GM18505 (cell line): ENCODE results near the gene LEF1.

ENCODE experiments used
- ATAC-seq: cut with Tn5 transposase; IDR thresholded peaks from one replicate; pipeline ENCODE4 v1.9.1; 2021; ENCODE audit not compliant: unreplicated experiment
- POLR2A ChIP-seq: IDR thresholded peaks from 4 replicates; pipeline ENCODE4 v1.6.1; 2011; ENCODE audit warnings: borderline replicate concordance; ENCODE audit not compliant: insufficient read depth, insufficient read length; ENCODE audit errors: extremely low read depth

The LEF1 gene

GRCh38 chr4:108192935-108193334, 24.2 kb upstream of the LEF1 start:
- ATAC-seq = no peak
- no peak for TF ChIP-seq POLR2A

- ATAC-seq = no peak
- TF ChIP-seq POLR2A = no peak
Measured at GRCh38 chr4:108192056-108192455, 23.3 kb upstream of the LEF1 start.

- ATAC-seq = no peak
- no peak for TF ChIP-seq POLR2A
Measured at GRCh38 chr4:108191269-108191914, 22.7 kb upstream of the LEF1 start.

- no peak for ATAC-seq
- TF ChIP-seq POLR2A = no peak
Measured at GRCh38 chr4:108188770-108189169, 20.0 kb upstream of the LEF1 start.

DNA sequence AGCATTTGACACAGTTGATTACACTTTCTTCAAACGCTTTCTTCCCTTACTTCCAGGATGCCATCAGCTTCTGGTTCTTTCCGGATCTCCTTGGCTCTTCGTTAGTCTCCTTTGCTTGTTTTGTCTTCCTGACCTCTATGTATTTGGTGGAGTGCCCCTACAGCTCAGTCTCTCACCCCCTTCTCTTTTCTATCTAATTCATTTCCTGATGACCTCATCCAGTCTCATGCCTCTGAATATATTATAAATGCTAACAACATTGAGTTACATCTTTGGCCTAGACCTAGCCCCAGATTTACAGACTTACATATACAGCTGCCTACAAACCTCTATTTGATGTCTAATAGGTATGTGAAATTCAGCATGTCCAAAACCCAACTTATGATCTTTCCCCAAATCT, 16.5 kb upstream of the LEF1 start:
- no peak for TF ChIP-seq POLR2A
- no peak for ATAC-seq

GRCh38 chr4:108184453-108185049, 15.8 kb upstream of the LEF1 start:
- no peak for ATAC-seq
- no peak for TF ChIP-seq POLR2A

DNA sequence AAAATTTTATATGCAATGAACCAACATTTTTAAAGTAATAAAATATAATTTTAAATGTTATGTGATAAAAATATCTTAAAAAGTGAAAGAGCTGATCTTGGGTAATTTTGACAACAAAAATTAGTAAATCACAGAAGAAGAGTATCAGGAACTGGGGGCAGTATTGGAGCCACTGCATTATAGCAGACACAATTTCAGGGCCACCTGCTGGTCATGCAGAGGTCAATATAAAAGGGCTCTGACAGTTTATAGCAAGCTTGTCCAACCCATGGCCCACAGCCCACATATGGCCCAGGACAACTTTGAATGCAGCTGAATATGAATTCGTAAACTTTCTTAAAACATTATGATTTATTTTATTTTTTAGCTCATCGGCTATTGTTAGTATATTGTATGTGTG, 13.0 kb upstream of the LEF1 start:
- no peak for ATAC-seq
- TF ChIP-seq POLR2A = no peak

DNA sequence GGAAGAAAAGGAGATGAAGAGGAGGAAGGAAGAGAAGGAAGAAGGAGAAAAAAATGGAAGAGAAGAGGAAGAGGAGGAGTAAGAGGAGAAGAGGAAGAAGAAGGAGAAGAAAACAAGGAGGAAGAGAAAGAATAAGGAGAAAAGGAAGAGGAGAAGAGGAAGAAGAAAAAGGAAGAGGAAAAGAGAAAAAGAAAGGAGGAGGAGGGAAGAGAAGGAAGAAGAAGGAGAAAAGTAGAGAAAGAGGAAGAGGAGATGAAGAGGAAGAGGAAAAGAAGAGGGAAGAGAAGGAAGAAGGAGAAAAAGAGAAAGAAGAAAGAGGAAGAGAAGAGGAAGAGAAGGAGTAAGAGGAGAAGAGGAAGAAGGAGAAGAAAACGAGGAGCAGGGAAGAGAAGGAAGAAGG, 11.8 kb upstream of the LEF1 start:
- ATAC-seq = no peak

DNA sequence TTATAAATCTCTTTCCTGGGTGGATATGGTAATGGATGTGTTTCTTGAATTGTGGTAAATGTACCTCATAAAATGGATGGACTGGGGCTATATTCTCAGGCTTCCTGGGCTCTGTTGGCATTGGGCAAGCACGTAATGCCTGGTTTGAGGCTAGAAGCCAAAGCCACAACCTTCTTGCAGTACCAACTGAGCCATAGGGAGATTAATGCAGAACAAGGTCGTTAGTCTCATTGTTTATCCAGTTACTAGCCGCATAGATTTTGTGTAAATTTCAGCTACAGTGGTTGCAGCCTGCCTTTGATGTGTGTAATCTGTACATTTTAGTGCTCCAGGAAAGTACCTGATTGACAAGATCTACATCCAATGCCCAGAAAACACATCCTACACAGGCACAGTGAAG, 7.2 kb upstream of the LEF1 start:
- no peak for TF ChIP-seq POLR2A
- no peak for ATAC-seq

More for the DNA sequence above, 11.8 kb upstream of the LEF1 start:
- no peak for TF ChIP-seq POLR2A

GRCh38 chr4:108174856-108175255, 6.1 kb upstream of the LEF1 start:
- TF ChIP-seq POLR2A = no peak
- no peak for ATAC-seq

DNA sequence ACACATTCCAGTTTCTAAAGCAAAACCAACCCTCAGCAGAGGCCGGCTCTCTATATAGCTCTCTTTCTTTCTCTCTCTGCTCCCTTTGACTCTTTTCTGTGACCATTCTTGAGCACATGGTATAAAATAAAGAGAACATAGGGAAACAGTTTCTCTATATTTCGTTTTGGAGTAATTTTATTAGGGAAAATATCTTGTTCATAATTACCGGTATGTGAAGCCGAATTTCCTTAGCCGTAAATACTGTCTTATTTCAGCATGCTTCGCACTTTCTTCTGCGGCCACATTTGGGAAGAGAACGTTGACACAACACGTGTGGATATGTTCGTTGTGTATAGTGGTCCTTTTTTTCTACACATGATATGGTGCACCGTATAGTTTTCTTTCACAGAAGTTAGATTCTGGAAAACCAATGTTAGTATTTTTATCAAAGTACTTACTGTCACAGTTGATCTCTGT, 4.9 kb upstream of the LEF1 start:
- ATAC-seq = no peak
- TF ChIP-seq POLR2A = no peak

- no peak for TF ChIP-seq POLR2A
- peak; percentile 47 for ATAC-seq
Measured at GRCh38 chr4:108172753-108173598, 4.2 kb upstream of the LEF1 start.

DNA sequence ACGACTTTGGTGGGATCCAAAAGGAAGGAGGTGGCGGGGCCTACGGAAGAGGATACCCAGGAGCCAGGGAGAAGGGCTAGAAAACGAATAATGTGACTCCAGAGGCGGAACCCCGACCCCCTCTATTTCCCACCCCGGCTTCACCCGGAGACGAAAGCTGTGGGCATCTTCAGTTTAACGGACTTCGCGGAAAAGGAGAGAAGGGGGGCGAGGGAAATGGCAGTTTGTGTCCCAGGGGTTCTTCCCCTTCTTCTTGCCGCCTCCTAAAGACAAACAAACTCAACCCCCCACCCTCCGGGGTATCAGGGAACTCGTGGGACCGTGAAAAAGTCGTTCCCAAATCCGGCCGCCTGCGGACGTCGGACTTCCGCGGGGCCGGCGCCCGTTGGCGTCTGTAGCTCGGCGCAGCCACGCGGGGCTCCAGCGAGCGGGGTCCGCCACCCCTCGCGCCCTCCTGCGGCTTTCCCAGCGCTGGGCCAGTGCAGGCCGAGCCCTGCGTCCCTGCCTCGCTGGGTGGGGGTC, 3.6 kb upstream of the LEF1 start:
- ATAC-seq = peak; percentile 25
- no peak for TF ChIP-seq POLR2A
